Stomach (tissue), 9 donors: ENCODE data around the gene COPE. TPM values are rescaled to one million over a fixed set of nuclear protein-coding genes. Genes with fewer than 3 reads are reported as not detected.
A peak's percentile ranks its signal among the peaks of the same experiment; 100 is the strongest.

Source experiments
- DNase-seq, 2 donors: peaks; one replicate each; pipeline versions ENCODE4 v3.0.0 to v3.0.0-alpha.2; 2013 to 2019
- H3K27ac ChIP-seq, 5 donors: fragments of 200-600 bp in 4 of 5; sonication (generic) in 4 of 5; one replicate each; pipeline ENCODE4 v1.5.1; 2013 to 2019; ENCODE audit warnings: mild to moderate bottlenecking in 1 of 5, moderate library complexity in 1 of 5
- H3K27me3 ChIP-seq, 3 donors: fragments of 200-600 bp; sonication (generic); one replicate each; pipeline ENCODE4 v1.5.1; 2017 to 2019; ENCODE audit warnings: mixed run types in 1 of 3
- H3K36me3 ChIP-seq, 4 donors: fragments of 200-600 bp; sonication (generic); 1 replicate in 3 of 4; 2 replicates in 1 of 4; pipeline ENCODE4 v1.5.1; 2016 to 2019
- H3K4me1 ChIP-seq, 4 donors: fragments of 200-600 bp; sonication (generic); one replicate each; pipeline ENCODE4 v1.5.1; 2016 to 2019
- H3K4me3 ChIP-seq, 4 donors: fragments of 200-600 bp; sonication (generic) in 3 of 4; one replicate each; pipeline ENCODE4 v1.5.1; 2016 to 2019; ENCODE audit warnings: mild to moderate bottlenecking in 1 of 4
- H3K9me3 ChIP-seq, 4 donors: fragments of 200-600 bp; sonication (generic); one replicate each; pipeline ENCODE4 v1.5.1; 2016 to 2019
- CTCF ChIP-seq, 7 experiments: fragments of 450-650 bp in 4 of 7; fragments of 200-600 bp in 3 of 7; sonication (generic) in 3 of 7; IDR thresholded peaks; one replicate each; pipeline ENCODE4 v1.5.1; 2016 to 2019; ENCODE audit warnings: antibody characterized with exemption in 7 of 7, control low read depth in 2 of 7, mild to moderate bottlenecking in 1 of 7
- EP300 ChIP-seq: sonication (generic); formaldehyde crosslinking; IDR thresholded peaks from one replicate; pipeline ENCODE4 v1.6.1; 2017; ENCODE audit warnings: antibody characterized with exemption
- POLR2A ChIP-seq, 4 donors: fragments of 450-650 bp; IDR thresholded peaks; one replicate each; pipeline ENCODE4 v1.6.1; 2016; ENCODE audit warnings: antibody characterized with exemption in 4 of 4, control low read depth in 2 of 4, mild to moderate bottlenecking in 1 of 4, moderate library complexity in 1 of 4
- POLR2AphosphoS5 ChIP-seq, 3 donors: sonication (generic); formaldehyde crosslinking; IDR thresholded peaks; one replicate each; pipeline ENCODE4 v1.6.1; 2016; ENCODE audit warnings: antibody characterized with exemption in 3 of 3
- WGBS, 5 donors: extraction: QIAGEN DNeasy Blood & Tissue Kit in 3 of 5; methylation state at CpG; one replicate each; pipeline versions ENCODE4 v1.1.5 to v1.1.7; 2013 to 2018; 5-methylcytosine and 5-hydroxymethylcytosine counted together
- intact Hi-C: fragments of 100-400 bp; cut with DNase I; formaldehyde crosslinking; loops from one replicate; pipeline ENCODE4 v1.15.1; 2023; ENCODE audit warnings: low total_unique reads
- polyA plus RNA-seq, 3 donors: library from polyadenylated mRNA; stranded (reverse); fragments of 200-250 nt; gene quantifications; one replicate each; pipeline ENCODE4 v1.2.3, GENCODE V29; 2013
- total RNA-seq, 5 donors: library from RNA; depleted of rRNA; stranded (reverse); fragments of >200 nt; gene quantifications; one replicate each; pipeline versions ENCODE4 v1.1.0 to v1.2.3, GENCODE V29; 2014 to 2016
- donor health status: healthy with polysubstance abuse.
- donor health status: Bipolar disorder and iron deficiency.
- donor health status: healthy.

The COPE gene
- total and polyA plus RNA-seq, 8 donors, result 76.7 to 283 (median 209) TPM

- peaks cover 0 to 9% (median 1%) of the 10 kb centered on the region in 4 donors for H3K36me3 ChIP-seq
- intact Hi-C loops, result no loop called here
- H3K27ac ChIP-seq, result no peak overlapping the region
- peaks cover 0 to 4% (median 0%) of the 10 kb centered on the region in 4 donors for H3K4me1 ChIP-seq
- no peak overlapping the region for H3K4me3 ChIP-seq
- TF ChIP-seq POLR2A (IDR thresholded peaks at IDR 0.05) (no peak), EP300 (no peak), POLR2AphosphoS5 (IDR thresholded peaks at IDR 0.05) (no peak)
- WGBS, 5 donors, result 53 to 67% (median 64%) methylated on average over 12 to 13 of the region's 13 CpGs
- peak; percentile 71 for DNase-seq
- H3K9me3 ChIP-seq, result peaks cover 0 to 7% (median 0%) of the 10 kb centered on the region in 4 donors
- H3K27me3 ChIP-seq, result no peaks in the 10 kb centered on the region
These were observed 39.4 kb downstream of the COPE start for GRCh38 chr19:18879579-18880373.

GRCh38 chr19:18878858-18879578 lies 40.2 kb downstream of the COPE start:
- Histone ChIP-seq H3K27me3 (no peaks in the 10 kb centered on the region), H3K4me3 (no peak overlapping the region), H3K9me3 (peaks cover 0 to 7% (median 0%) of the 10 kb centered on the region in 4 donors), H3K4me1 (peaks cover 0 to 4% (median 0%) of the 10 kb centered on the region in 4 donors), H3K27ac (no peak overlapping the region), H3K36me3 (peaks cover 0 to 9% (median 1%) of the 10 kb centered on the region in 4 donors)
- intact Hi-C loops, result no loop called here
- TF ChIP-seq POLR2A (IDR thresholded peaks at IDR 0.05) (no peak), POLR2AphosphoS5 (IDR thresholded peaks at IDR 0.05) (no peak), CTCF (IDR thresholded peaks at IDR 0.05) (no peak), EP300 (no peak)
- WGBS, 5 donors, result 85 to 90% (median 86%) methylated on average over 21 to 34 of the region's 34 CpGs
- DNase-seq, result no peak

- no peak overlapping the region for H3K27ac ChIP-seq
- WGBS, 5 donors, result 79 to 89% (median 86%) methylated on average over 22 to 25 of the region's 25 CpGs
- peaks cover 0 to 9% (median 1%) of the 10 kb centered on the region in 4 donors for H3K36me3 ChIP-seq
- H3K9me3 ChIP-seq, result peaks cover 0 to 7% (median 0%) of the 10 kb centered on the region in 4 donors
- no peaks in the 10 kb centered on the region for H3K27me3 ChIP-seq
- intact Hi-C loops, result no loop called here
- TF ChIP-seq EP300, result no peak
- no peak for TF ChIP-seq POLR2A (IDR thresholded peaks at IDR 0.05)
- no peak for TF ChIP-seq POLR2AphosphoS5 (IDR thresholded peaks at IDR 0.05)
- no peak for TF ChIP-seq CTCF (IDR thresholded peaks at IDR 0.05)
- H3K4me3 ChIP-seq, result no peak overlapping the region
- no peak for DNase-seq
- H3K4me1 ChIP-seq, result no peaks in the 10 kb centered on the region
These were observed 41.0 kb downstream of the COPE start for GRCh38 chr19:18878058-18878797.

GRCh38 chr19:18876865-18877264 lies 42.3 kb downstream of the COPE start:
- Histone ChIP-seq H3K9me3 (peaks cover 0 to 7% (median 0%) of the 10 kb centered on the region in 4 donors), H3K27me3 (no peaks in the 10 kb centered on the region), H3K4me3 (no peak overlapping the region), H3K36me3 (peaks cover 0 to 9% (median 1%) of the 10 kb centered on the region in 4 donors), H3K27ac (no peak overlapping the region), H3K4me1 (no peaks in the 10 kb centered on the region)
- TF ChIP-seq POLR2A (IDR thresholded peaks at IDR 0.05) (no peak), CTCF (IDR thresholded peaks at IDR 0.05) (no peak), POLR2AphosphoS5 (IDR thresholded peaks at IDR 0.05) (no peak), EP300 (no peak)
- DNase-seq, result no peak
- intact Hi-C loops, result no loop called here
- WGBS, 5 donors, result 96 to 98% (median 96%) methylated on average over 7 of the region's 7 CpGs
